B cell (primary cell): ENCODE measurements around the gene AOPEP.

Experiments used
- CTCF ChIP-seq: fragments of 200-600 bp; IDR thresholded peaks from one replicate; pipeline ENCODE4 v1.8.0; 2022; ENCODE audit warnings: antibody characterized with exemption, mild to moderate bottlenecking
- EZH2 ChIP-seq: IDR thresholded peaks from 2 replicates; pipeline ENCODE4 v1.6.1; 2012; ENCODE audit warnings: borderline replicate concordance, low read depth, mild to moderate bottlenecking, moderate library complexity, low read length; ENCODE audit not compliant: insufficient read depth, poor library complexity, severe bottlenecking

- TF ChIP-seq CTCF (no peak), EZH2 (no peak)
Observed at GRCh38 chr9:95074632-95075031, 348.1 kb downstream of the AOPEP start.
